ENCODE results near the gene CD38.

Gene CD38

GRCh38 chr4:15868826-15869413 lies 90.8 kb downstream of the CD38 start:
- DNase-seq, result no peak

- no peak for DNase-seq
Measured at GRCh38 chr4:15870079-15870478, 92.0 kb downstream of the CD38 start.

- DNase-seq, result no peak
Measured at GRCh38 chr4:15870921-15871664, 93.0 kb downstream of the CD38 start.

GRCh38 chr4:15873117-15873516 lies 95.0 kb downstream of the CD38 start:
- DNase-seq, result no peak

- no peak for DNase-seq
Measured at GRCh38 chr4:15874671-15875070, 96.5 kb downstream of the CD38 start.

GRCh38 chr4:15875663-15876460 lies 97.7 kb downstream of the CD38 start:
- DNase-seq, result no peak

- DNase-seq, result no peak
Measured at GRCh38 chr4:15878011-15878410, 99.9 kb downstream of the CD38 start.

GRCh38 chr4:15881820-15882219 lies 103.7 kb downstream of the CD38 start:
- no peak for DNase-seq

- DNase-seq, result peak; percentile 71
Measured at GRCh38 chr4:15882675-15883086, 104.6 kb downstream of the CD38 start.

- DNase-seq, result no peak
Measured at GRCh38 chr4:15883610-15884243, 105.6 kb downstream of the CD38 start.

GRCh38 chr4:15884666-15885065 lies 106.5 kb downstream of the CD38 start:
- no peak for DNase-seq

- DNase-seq, result no peak
Measured at GRCh38 chr4:15885422-15885821, 107.3 kb downstream of the CD38 start.

GRCh38 chr4:15888515-15888914 lies 110.4 kb downstream of the CD38 start:
- no peak for DNase-seq

GRCh38 chr4:15890246-15890829 lies 112.2 kb downstream of the CD38 start:
- DNase-seq, result no peak

GRCh38 chr4:15891312-15891711 lies 113.2 kb downstream of the CD38 start:
- no peak for DNase-seq

GRCh38 chr4:15893962-15894361 lies 115.8 kb downstream of the CD38 start:
- peak; percentile 95 for DNase-seq

- DNase-seq, result no peak
Measured at GRCh38 chr4:15894393-15894792, 116.3 kb downstream of the CD38 start.

GRCh38 chr4:15894921-15895916 lies 117.1 kb downstream of the CD38 start:
- peak; percentile 53 for DNase-seq

- DNase-seq, result no peak
Measured at GRCh38 chr4:15897577-15897976, 119.4 kb downstream of the CD38 start.

GRCh38 chr4:15898902-15899301 lies 120.8 kb downstream of the CD38 start:
- no peak for DNase-seq

GRCh38 chr4:15899511-15899910 lies 121.4 kb downstream of the CD38 start:
- no peak for DNase-seq

Data from fibroblast of skin of abdomen (primary cell).